IPS-15b (cell line): Measurements from ENCODE around the gene ANKS1B.
A peak's percentile ranks its signal among the peaks of the same experiment; 100 is the strongest.
"Not testable (repeated sequence)": the region's sequence is repeated elsewhere in the genome, so short reads cannot be mapped to it uniquely, and the experiment has no call there.

Experiments used
- H3K27me3 ChIP-seq: one replicate; pipeline ENCODE4 v1.6.1; 2013; ENCODE audit warnings: low read length; ENCODE audit not compliant: control insufficient read depth, insufficient read depth
- H3K36me3 ChIP-seq: one replicate; pipeline ENCODE4 v1.6.1; 2013; ENCODE audit warnings: low read length; ENCODE audit not compliant: control insufficient read depth, insufficient read depth
- H3K4me1 ChIP-seq: one replicate; pipeline ENCODE4 v1.6.1; 2013; ENCODE audit warnings: mild to moderate bottlenecking, low read length; ENCODE audit not compliant: control insufficient read depth, insufficient read depth
- H3K4me3 ChIP-seq: one replicate; pipeline ENCODE4 v1.5.1; 2013; ENCODE audit warnings: low read depth, low read length
- H3K9ac ChIP-seq: one replicate; pipeline ENCODE4 v1.6.1; 2013; ENCODE audit warnings: low read depth, mild to moderate bottlenecking, low read length
- H3K9me3 ChIP-seq: one replicate; pipeline ENCODE4 v1.6.1; 2013; ENCODE audit warnings: mild to moderate bottlenecking, low read length; ENCODE audit not compliant: control insufficient read depth, insufficient read depth

Gene ANKS1B

GRCh38 chr12:98769068-98769467, 1215.7 kb downstream of the ANKS1B start:
- Histone ChIP-seq H3K36me3 (no peaks in the 10 kb centered on the region), H3K4me3 (no peak overlapping the region), H3K9me3 (no peaks in the 10 kb centered on the region), H3K4me1 (no peaks in the 10 kb centered on the region), H3K27me3 (no peaks in the 10 kb centered on the region), H3K9ac (no peak overlapping the region)

GRCh38 chr12:98767248-98767647, 1217.5 kb downstream of the ANKS1B start:
- Histone ChIP-seq H3K9me3 (no peaks in the 10 kb centered on the region), H3K9ac (no peak overlapping the region), H3K4me3 (no peak overlapping the region), H3K36me3 (no peaks in the 10 kb centered on the region), H3K27me3 (no peaks in the 10 kb centered on the region), H3K4me1 (no peaks in the 10 kb centered on the region)

- no peaks in the 10 kb centered on the region for H3K9me3 ChIP-seq
- no peaks in the 10 kb centered on the region for H3K4me1 ChIP-seq
- no peak overlapping the region for H3K9ac ChIP-seq
- H3K4me3 ChIP-seq = no peak overlapping the region
- H3K36me3 ChIP-seq = no peaks in the 10 kb centered on the region
- H3K27me3 ChIP-seq = no peaks in the 10 kb centered on the region
These were observed 1221.1 kb downstream of the ANKS1B start for GRCh38 chr12:98763656-98764055.

GRCh38 chr12:98758331-98758730, 1226.4 kb downstream of the ANKS1B start:
- Histone ChIP-seq H3K27me3 (no peaks in the 10 kb centered on the region), H3K4me3 (no peak overlapping the region)

GRCh38 chr12:98757455-98757854, 1227.3 kb downstream of the ANKS1B start:
- Histone ChIP-seq H3K9me3 (no peaks in the 10 kb centered on the region), H3K36me3 (no peaks in the 10 kb centered on the region), H3K4me3 (no peak overlapping the region), H3K4me1 (no peaks in the 10 kb centered on the region), H3K27me3 (no peaks in the 10 kb centered on the region), H3K9ac (no peak overlapping the region)

More at GRCh38 chr12:98758331-98758730, 1226.4 kb downstream of the ANKS1B start:
- H3K9ac ChIP-seq = no peak overlapping the region
- H3K36me3 ChIP-seq = no peaks in the 10 kb centered on the region
- no peaks in the 10 kb centered on the region for H3K9me3 ChIP-seq
- H3K4me1 ChIP-seq = no peaks in the 10 kb centered on the region

- H3K4me3 ChIP-seq, H3K27me3 ChIP-seq, H3K9ac ChIP-seq, H3K4me1 ChIP-seq, H3K9me3 ChIP-seq, H3K36me3 ChIP-seq: not testable (repeated sequence)
These were observed 1228.9 kb downstream of the ANKS1B start for GRCh38 chr12:98755855-98756254.

GRCh38 chr12:98754095-98754494, 1230.6 kb downstream of the ANKS1B start:
- no peak overlapping the region for H3K4me3 ChIP-seq
- H3K9me3 ChIP-seq = no peaks in the 10 kb centered on the region
- no peaks in the 10 kb centered on the region for H3K36me3 ChIP-seq
- no peak overlapping the region for H3K9ac ChIP-seq
- H3K27me3 ChIP-seq = no peaks in the 10 kb centered on the region
- no peaks in the 10 kb centered on the region for H3K4me1 ChIP-seq

GRCh38 chr12:98752726-98753125, 1232.0 kb downstream of the ANKS1B start:
- Histone ChIP-seq H3K36me3 (no peaks in the 10 kb centered on the region), H3K4me3 (no peak overlapping the region), H3K27me3 (no peaks in the 10 kb centered on the region), H3K9ac (no peak overlapping the region), H3K4me1 (no peaks in the 10 kb centered on the region), H3K9me3 (no peaks in the 10 kb centered on the region)

GRCh38 chr12:98751580-98752115, 1233.1 kb downstream of the ANKS1B start:
- Histone ChIP-seq H3K9ac (no peak overlapping the region), H3K4me1 (no peaks in the 10 kb centered on the region), H3K4me3 (no peak overlapping the region)

GRCh38 chr12:98750511-98750910, 1234.2 kb downstream of the ANKS1B start:
- Histone ChIP-seq H3K9me3 (no peaks in the 10 kb centered on the region), H3K4me1 (no peaks in the 10 kb centered on the region), H3K36me3 (no peaks in the 10 kb centered on the region), H3K4me3 (no peak overlapping the region), H3K27me3 (peaks cover 17% of the 10 kb centered on the region), H3K9ac (no peak overlapping the region)

More at GRCh38 chr12:98751580-98752115, 1233.1 kb downstream of the ANKS1B start:
- no peaks in the 10 kb centered on the region for H3K9me3 ChIP-seq
- H3K27me3 ChIP-seq = peaks cover 6% of the 10 kb centered on the region
- no peaks in the 10 kb centered on the region for H3K36me3 ChIP-seq

GRCh38 chr12:98748463-98748862, 1236.3 kb downstream of the ANKS1B start:
- H3K4me1 ChIP-seq = no peaks in the 10 kb centered on the region
- no peak overlapping the region for H3K9ac ChIP-seq
- no peak overlapping the region for H3K4me3 ChIP-seq
- H3K9me3 ChIP-seq = no peaks in the 10 kb centered on the region
- no peaks in the 10 kb centered on the region for H3K36me3 ChIP-seq
- peaks cover 25% of the 10 kb centered on the region for H3K27me3 ChIP-seq

GRCh38 chr12:98745578-98746391, 1239.0 kb downstream of the ANKS1B start:
- H3K9ac ChIP-seq = no peak overlapping the region

More at GRCh38 chr12:98745578-98746391, 1239.0 kb downstream of the ANKS1B start:
- Histone ChIP-seq H3K36me3 (no peaks in the 10 kb centered on the region), H3K9me3 (no peaks in the 10 kb centered on the region), H3K27me3 (peaks cover 25% of the 10 kb centered on the region), H3K4me3 (peak overlapping the region; percentile 66), H3K4me1 (peaks cover 9% of the 10 kb centered on the region)
